BLaER1 (cell line): Measurements from ENCODE around the gene PDK2.

Source experiments
- H3K27ac ChIP-seq: shearing (Covaris generic); formaldehyde crosslinking; 2 replicates; pipeline ENCODE4 v1.8.1; 2022
- H3K27me3 ChIP-seq: shearing (Covaris generic); formaldehyde crosslinking; 2 replicates; pipeline ENCODE4 v1.8.1; 2022
- H3K36me3 ChIP-seq: shearing (Covaris generic); formaldehyde crosslinking; 2 replicates; pipeline ENCODE4 v1.8.1; 2022
- H3K4me1 ChIP-seq: shearing (Covaris generic); formaldehyde crosslinking; 2 replicates; pipeline ENCODE4 v1.8.1; 2022
- H3K4me2 ChIP-seq: shearing (Covaris generic); formaldehyde crosslinking; 2 replicates; pipeline ENCODE4 v1.8.1; 2022
- H3K4me3 ChIP-seq: shearing (Covaris generic); formaldehyde crosslinking; 2 replicates; pipeline ENCODE4 v1.8.1; 2022
- H3K9ac ChIP-seq: shearing (Covaris generic); formaldehyde crosslinking; 2 replicates; pipeline ENCODE4 v1.8.1; 2022
- H3K9me3 ChIP-seq: shearing (Covaris generic); formaldehyde crosslinking; 2 replicates; pipeline ENCODE4 v1.8.1; 2022
- H4K20me1 ChIP-seq: shearing (Covaris generic); formaldehyde crosslinking; 2 replicates; pipeline ENCODE4 v1.8.1; 2022
- Cebpa-rat ChIP-seq: shearing (Covaris generic); IDR thresholded peaks from 2 replicates; pipeline ENCODE4 v1.8.1; 2022

Gene PDK2

DNA sequence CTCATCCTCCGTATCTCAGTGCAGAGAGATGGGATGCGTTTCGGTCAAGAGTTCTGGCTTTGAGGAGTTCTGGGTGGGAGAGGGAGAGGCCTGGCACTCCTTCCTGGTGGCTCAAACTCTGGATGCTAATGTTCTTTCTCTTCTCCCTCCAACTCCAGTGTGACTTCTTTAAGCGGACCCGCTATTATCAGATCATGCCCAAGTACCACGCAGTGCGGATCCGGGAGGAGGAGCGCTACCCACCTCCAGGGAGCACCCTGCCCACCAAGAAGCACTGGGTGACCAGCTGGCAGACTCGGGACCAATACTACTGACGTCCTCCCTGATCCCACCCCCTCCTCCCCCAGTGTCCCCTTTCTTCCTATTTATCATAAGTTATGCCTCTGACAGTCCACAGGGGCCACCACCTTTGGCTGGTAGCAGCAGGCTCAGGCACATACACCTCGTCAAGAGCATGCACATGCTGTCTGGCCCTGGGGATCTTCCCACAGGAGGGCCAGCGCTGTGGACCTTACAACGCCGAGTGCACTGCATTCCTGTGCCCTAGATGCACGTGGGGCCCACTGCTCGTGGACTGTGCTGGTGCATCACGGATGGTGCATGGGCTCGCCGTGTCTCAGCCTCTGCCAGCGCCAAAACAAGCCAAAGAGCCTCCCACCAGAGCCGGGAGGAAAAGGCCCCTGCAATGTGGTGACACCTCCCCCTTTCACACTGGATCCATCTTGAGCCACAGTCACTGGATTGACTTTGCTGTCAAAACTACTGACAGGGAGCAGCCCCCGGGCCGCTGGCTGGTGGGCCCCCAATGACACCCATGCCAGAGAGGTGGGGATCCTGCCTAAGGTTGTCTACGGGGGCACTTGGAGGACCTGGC, 6.0 kb upstream of the PDK2 start:
- no peaks in the 10 kb centered on the region for H3K36me3 ChIP-seq
- no peak for TF ChIP-seq Cebpa-rat
- H3K27ac ChIP-seq, result no peak overlapping the region

GRCh38 chr17:50090071-50090470, 5.1 kb upstream of the PDK2 start:
- H3K27ac ChIP-seq, result no peak overlapping the region
- no peaks in the 10 kb centered on the region for H3K36me3 ChIP-seq

More for the DNA sequence above, 6.0 kb upstream of the PDK2 start:
- Histone ChIP-seq H3K9ac (no peak overlapping the region), H3K4me2 (no peak overlapping the region), H4K20me1 (no peaks in the 10 kb centered on the region), H3K27me3 (no peaks in the 10 kb centered on the region), H3K9me3 (no peaks in the 10 kb centered on the region), H3K4me3 (no peak overlapping the region), H3K4me1 (no peaks in the 10 kb centered on the region; the same call in 1 of the 2 replicates)

DNA sequence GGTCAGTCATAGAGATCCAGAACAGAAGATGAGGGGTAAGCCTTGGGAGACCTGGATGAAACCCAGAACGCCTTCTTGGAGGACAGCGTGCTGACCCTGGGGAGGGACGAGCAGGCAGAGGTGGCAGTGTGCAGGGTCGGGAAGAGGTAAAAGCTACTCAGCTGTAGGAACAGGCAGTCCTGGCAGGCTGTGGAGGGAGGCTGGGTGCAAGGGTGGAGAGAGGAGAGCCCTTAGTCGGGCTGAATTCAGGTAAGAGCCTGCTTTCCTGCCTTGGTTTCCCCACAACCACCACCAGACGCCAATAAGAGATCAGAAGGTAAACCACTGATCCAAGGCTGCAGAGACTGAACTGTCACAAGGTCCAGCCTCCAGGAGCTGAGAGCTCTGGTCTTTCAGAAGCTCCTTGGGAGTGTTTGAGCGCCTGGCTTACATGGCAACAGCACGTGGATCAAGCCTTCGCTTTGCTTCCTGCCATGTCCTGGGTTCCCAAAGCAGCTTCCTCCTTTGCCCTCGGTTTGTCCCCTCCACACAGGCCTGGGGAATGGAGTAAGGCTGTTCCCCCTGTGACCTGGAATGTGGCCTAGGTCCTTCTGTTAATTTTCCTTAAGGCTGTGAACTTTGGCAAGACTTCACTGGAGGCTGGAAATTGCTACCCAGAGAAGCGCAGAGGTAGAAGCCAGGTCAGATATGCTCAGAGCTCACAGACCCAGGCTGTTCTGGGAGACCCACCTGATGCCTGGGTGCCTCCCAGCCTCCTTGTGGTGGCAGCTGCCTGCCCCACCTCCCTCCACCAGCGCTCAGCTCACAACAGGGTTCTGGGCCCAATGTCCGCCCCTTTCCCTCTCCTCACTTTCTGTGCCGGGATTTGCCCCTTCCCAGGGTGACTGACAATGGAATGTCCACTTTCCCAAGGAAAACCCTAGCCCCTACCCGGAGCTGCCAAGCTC, 3.9 kb upstream of the PDK2 start:
- Histone ChIP-seq H3K9ac (no peak overlapping the region), H3K27ac (no peak overlapping the region), H3K27me3 (no peaks in the 10 kb centered on the region)

More at GRCh38 chr17:50090071-50090470, 5.1 kb upstream of the PDK2 start:
- H3K27me3 ChIP-seq, result no peaks in the 10 kb centered on the region
- H3K4me3 ChIP-seq, result no peak overlapping the region
- H3K9ac ChIP-seq, result no peak overlapping the region
- peaks cover 4% of the 10 kb centered on the region for H3K4me1 ChIP-seq
- H4K20me1 ChIP-seq, result no peaks in the 10 kb centered on the region
- no peaks in the 10 kb centered on the region for H3K9me3 ChIP-seq
- no peak overlapping the region for H3K4me2 ChIP-seq
- TF ChIP-seq Cebpa-rat, result no peak

GRCh38 chr17:50091918-50092285, 3.2 kb upstream of the PDK2 start:
- no peaks in the 10 kb centered on the region for H3K36me3 ChIP-seq
- H3K27me3 ChIP-seq, result no peaks in the 10 kb centered on the region
- H3K9ac ChIP-seq, result no peak overlapping the region
- peaks cover 7% of the 10 kb centered on the region for H4K20me1 ChIP-seq
- no peak overlapping the region for H3K4me3 ChIP-seq
- H3K9me3 ChIP-seq, result no peaks in the 10 kb centered on the region
- H3K4me1 ChIP-seq, result peaks cover 17% of the 10 kb centered on the region
- no peak overlapping the region for H3K27ac ChIP-seq
- H3K4me2 ChIP-seq, result no peak overlapping the region
- TF ChIP-seq Cebpa-rat, result no peak

More for the DNA sequence above, 3.9 kb upstream of the PDK2 start:
- Histone ChIP-seq H3K9me3 (no peaks in the 10 kb centered on the region), H4K20me1 (peaks cover 6% of the 10 kb centered on the region), H3K4me3 (no peak overlapping the region), H3K4me2 (no peak overlapping the region), H3K4me1 (peaks cover 11% of the 10 kb centered on the region), H3K36me3 (no peaks in the 10 kb centered on the region)
- TF ChIP-seq Cebpa-rat, result no peak

DNA sequence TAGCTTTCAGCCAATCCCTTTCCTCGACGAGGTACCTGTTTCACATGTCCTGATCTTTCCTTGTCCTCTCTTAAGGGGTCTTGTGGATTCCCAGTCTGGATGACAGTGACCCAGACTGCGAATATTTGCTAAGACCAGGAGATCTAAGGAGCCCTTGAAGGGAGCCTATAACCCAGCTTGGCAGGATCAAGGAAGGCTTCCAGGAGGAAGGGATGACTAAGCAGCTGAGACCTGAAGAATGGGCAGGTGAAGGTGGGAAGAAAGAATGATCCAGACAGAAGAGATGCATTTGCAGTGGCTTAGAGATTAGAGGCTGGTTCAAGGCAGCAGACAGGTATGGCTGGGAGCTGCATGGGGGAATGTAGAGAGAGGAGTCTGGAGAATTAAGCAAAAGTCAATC, 1.9 kb upstream of the PDK2 start:
- Histone ChIP-seq H3K27me3 (no peaks in the 10 kb centered on the region), H3K27ac (no peak overlapping the region), H3K36me3 (peaks cover 12% of the 10 kb centered on the region), H3K4me1 (peaks cover 17% of the 10 kb centered on the region), H3K9ac (no peak overlapping the region), H4K20me1 (peaks cover 7% of the 10 kb centered on the region), H3K4me2 (no peak overlapping the region), H3K4me3 (no peak overlapping the region), H3K9me3 (no peaks in the 10 kb centered on the region)
- TF ChIP-seq Cebpa-rat, result no peak

GRCh38 chr17:50093807-50094206, 1.3 kb upstream of the PDK2 start:
- TF ChIP-seq Cebpa-rat, result no peak
- H3K4me2 ChIP-seq, result peak overlapping the region; percentile 99; the same call in 1 of the 2 replicates
- H3K4me1 ChIP-seq, result peaks cover 17% of the 10 kb centered on the region
- H4K20me1 ChIP-seq, result peaks cover 7% of the 10 kb centered on the region
- no peak overlapping the region for H3K27ac ChIP-seq
- no peak overlapping the region for H3K4me3 ChIP-seq
- no peak overlapping the region for H3K9ac ChIP-seq
- H3K9me3 ChIP-seq, result no peaks in the 10 kb centered on the region
- peaks cover 17% of the 10 kb centered on the region for H3K36me3 ChIP-seq
- no peaks in the 10 kb centered on the region for H3K27me3 ChIP-seq

GRCh38 chr17:50094243-50094752, 853 bp upstream of the PDK2 start:
- Histone ChIP-seq H4K20me1 (peaks cover 7% of the 10 kb centered on the region), H3K4me1 (peaks cover 17% of the 10 kb centered on the region), H3K36me3 (peaks cover 22% of the 10 kb centered on the region), H3K9me3 (no peaks in the 10 kb centered on the region), H3K9ac (peak overlapping the region; percentile 65; the same call in 1 of the 2 replicates), H3K27ac (no peak overlapping the region), H3K4me3 (peak overlapping the region; percentile 79), H3K27me3 (no peaks in the 10 kb centered on the region), H3K4me2 (peak overlapping the region; percentile 99)
- no peak for TF ChIP-seq Cebpa-rat

DNA sequence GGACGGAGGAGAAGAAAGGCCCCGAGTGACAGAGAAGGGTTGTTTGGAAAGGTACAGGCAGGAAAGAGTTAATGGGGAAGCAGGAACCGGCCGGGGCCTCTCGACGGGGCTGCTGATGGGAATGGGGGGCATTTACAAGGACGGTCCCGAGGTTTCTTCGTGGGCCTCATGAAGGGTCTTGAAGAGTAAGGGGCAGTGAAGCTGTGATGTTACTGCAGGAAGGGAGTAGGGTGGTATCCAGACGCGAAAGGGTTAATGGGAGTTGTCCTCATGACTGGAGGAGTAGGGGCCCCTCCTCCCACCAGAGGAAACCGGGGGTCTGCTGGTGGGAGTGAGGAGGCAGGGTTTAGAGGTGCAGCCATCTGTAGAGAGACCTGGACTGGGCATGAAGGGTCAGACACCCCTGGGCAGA, 481 bp downstream of the PDK2 start:
- H3K4me1 ChIP-seq, result peaks cover 17% of the 10 kb centered on the region
- peak overlapping the region; percentile 78 for H3K9ac ChIP-seq
- peak overlapping the region; percentile 79 for H3K4me3 ChIP-seq
- peak overlapping the region; percentile 99 for H3K4me2 ChIP-seq
- H3K36me3 ChIP-seq, result peaks cover 33% of the 10 kb centered on the region
- H3K27me3 ChIP-seq, result no peaks in the 10 kb centered on the region
- H3K9me3 ChIP-seq, result no peaks in the 10 kb centered on the region
- no peak for TF ChIP-seq Cebpa-rat
- H4K20me1 ChIP-seq, result peaks cover 7% of the 10 kb centered on the region
- H3K27ac ChIP-seq, result peak overlapping the region; percentile 78

DNA sequence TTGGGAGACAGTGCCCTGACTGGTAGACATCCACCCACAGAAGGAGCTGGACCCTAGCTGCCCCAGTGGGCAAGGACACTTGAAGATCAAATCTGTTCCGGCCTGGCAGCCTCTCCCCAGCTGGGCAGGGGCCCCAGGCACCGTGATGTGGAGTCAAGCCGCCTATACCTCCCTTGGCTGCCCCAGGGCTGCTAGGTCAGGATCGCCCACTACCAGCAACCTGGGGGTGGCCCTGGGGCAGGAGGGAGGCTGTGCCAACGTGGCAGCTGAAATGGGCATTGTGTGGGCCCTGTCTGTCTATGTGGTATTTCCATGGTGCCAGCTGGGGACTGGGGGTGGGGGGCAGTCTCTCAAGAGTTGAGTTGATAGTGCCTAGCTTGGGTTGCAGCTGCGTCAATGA, 941 bp downstream of the PDK2 start:
- Histone ChIP-seq H3K4me1 (peaks cover 17% of the 10 kb centered on the region), H3K4me2 (peak overlapping the region; percentile 99), H3K36me3 (peaks cover 37% of the 10 kb centered on the region), H3K9ac (peak overlapping the region; percentile 78), H3K9me3 (no peaks in the 10 kb centered on the region), H4K20me1 (peaks cover 7% of the 10 kb centered on the region), H3K27ac (peak overlapping the region; percentile 78), H3K27me3 (no peaks in the 10 kb centered on the region), H3K4me3 (peak overlapping the region; percentile 79)
- no peak for TF ChIP-seq Cebpa-rat
